AG09309 (cell line): ENCODE measurements around the gene HMGCL.
A peak's percentile ranks its signal among the peaks of the same experiment; 100 is the strongest.

ENCODE experiments used
- DNase-seq: peaks from one replicate; pipeline ENCODE4 v3.0.0-alpha.2; 2010; ENCODE audit warnings: low read depth
- H3K4me3 ChIP-seq: 2 replicates; pipeline ENCODE4 v1.5.1; 2011; ENCODE audit warnings: mild to moderate bottlenecking, low read depth, low read length, moderate library complexity; ENCODE audit not compliant: control insufficient read depth
- CTCF ChIP-seq: IDR thresholded peaks from 2 replicates; pipeline ENCODE4 v1.5.1; 2011; ENCODE audit warnings: mild to moderate bottlenecking, low read depth, low read length, inconsistent platforms; ENCODE audit not compliant: insufficient read depth, control insufficient read depth; ENCODE audit errors: missing control alignments

HMGCL gene

GRCh38 chr1:23825762-23826522 is 713 bp upstream of the HMGCL start:
- H3K4me3 ChIP-seq, result peak overlapping the region; percentile 92
- no peak for TF ChIP-seq CTCF
- DNase-seq, result no peak

GRCh38 chr1:23824711-23825075 is 536 bp downstream of the HMGCL start:
- H3K4me3 ChIP-seq, result peak overlapping the region; percentile 92
- no peak for DNase-seq
- no peak for TF ChIP-seq CTCF

- no peak overlapping the region for H3K4me3 ChIP-seq
Observed at GRCh38 chr1:23823767-23824166, 1.5 kb downstream of the HMGCL start.

GRCh38 chr1:23817633-23818032 is 7.6 kb downstream of the HMGCL start:
- no peak overlapping the region for H3K4me3 ChIP-seq
- DNase-seq, result no peak
- no peak for TF ChIP-seq CTCF

More at GRCh38 chr1:23823767-23824166, 1.5 kb downstream of the HMGCL start:
- no peak for TF ChIP-seq CTCF
- DNase-seq, result no peak

- DNase-seq, result no peak
- no peak for TF ChIP-seq CTCF
- H3K4me3 ChIP-seq, result no peak overlapping the region
Observed at GRCh38 chr1:23816906-23817305, 8.3 kb downstream of the HMGCL start.

- no peak overlapping the region for H3K4me3 ChIP-seq
- no peak for DNase-seq
- no peak for TF ChIP-seq CTCF
Observed at GRCh38 chr1:23816361-23816760, 8.9 kb downstream of the HMGCL start.

- no peak for TF ChIP-seq CTCF
- no peak for DNase-seq
- H3K4me3 ChIP-seq, result no peak overlapping the region
Observed at GRCh38 chr1:23814016-23814415, 11.2 kb downstream of the HMGCL start.
